Erythroblast (primary cell): ENCODE data around the gene CEL.
"Not testable (repeated sequence)": the region's sequence is repeated elsewhere in the genome, so short reads cannot be mapped to it uniquely, and the experiment has no call there.

Experiments used
- GATA1 ChIP-seq: IDR thresholded peaks from 2 replicates; pipeline ENCODE4 v1.6.1; 2011; ENCODE audit warnings: low read depth, mild to moderate bottlenecking, control low read depth, low read length, moderate library complexity
- POLR2A ChIP-seq: IDR thresholded peaks from 2 replicates; pipeline ENCODE4 v1.6.1; 2011; ENCODE audit warnings: mild to moderate bottlenecking, low read length

GRCh38 chr9:133083688-133084087 is 21.9 kb downstream of the CEL start:
- TF ChIP-seq POLR2A, GATA1: not testable (repeated sequence)
